Vagina (tissue), 2 donors: ENCODE results near the gene DNAH1.

Source experiments
- CTCF ChIP-seq, 3 experiments: fragments of 450-650 bp in 2 of 3; fragments of 200-600 bp in 1 of 3; sonication (generic) in 1 of 3; IDR thresholded peaks; one replicate each; pipeline ENCODE4 v1.5.1; 2017 to 2019; ENCODE audit warnings: antibody characterized with exemption in 3 of 3, mild to moderate bottlenecking in 2 of 3, moderate library complexity in 2 of 3
- POLR2A ChIP-seq, 2 donors: fragments of 450-650 bp; IDR thresholded peaks; one replicate each; pipeline ENCODE4 v1.6.1; 2017; ENCODE audit warnings: antibody characterized with exemption in 2 of 2, mild to moderate bottlenecking in 2 of 2, moderate library complexity in 2 of 2
- POLR2AphosphoS5 ChIP-seq, 2 donors: sonication (generic); formaldehyde crosslinking; IDR thresholded peaks; one replicate each; pipeline ENCODE4 v1.9.0; 2017; ENCODE audit warnings: antibody characterized with exemption in 2 of 2, mild to moderate bottlenecking in 2 of 2, low read depth in 1 of 2; ENCODE audit not compliant: insufficient read depth in 1 of 2

GRCh38 chr3:52351762-52352368, 35.7 kb downstream of the DNAH1 start:
- TF ChIP-seq CTCF (IDR thresholded peaks at IDR 0.05) (no peak), POLR2A (IDR thresholded peaks at IDR 0.05) (no peak), POLR2AphosphoS5 (IDR thresholded peaks at IDR 0.05; ENCODE audit: insufficient read depth in 1 of 2, low read depth in 1 of 2) (no peak)
